Left lung (tissue), 10 donors: ENCODE results near the gene RAI1. TPM values are rescaled to one million over a fixed set of nuclear protein-coding genes. Genes with fewer than 3 reads are reported as not detected.

Source experiments
- ATAC-seq: fragments of 200-7000 bp; cut with Tn5 transposase; one replicate; pipeline ENCODE4 v1.9.1; 2020; ENCODE audit warnings: moderate library complexity
- DNase-seq, 4 donors: peaks; one replicate each; pipeline ENCODE4 v3.0.0-alpha.2; 2013 to 2020
- H3K27ac ChIP-seq, 2 donors: fragments of 200-600 bp; sonication (generic) in 1 of 2; one replicate each; pipeline versions ENCODE4 v1.5.0 to v1.8.0; 2020 to 2021
- H3K27me3 ChIP-seq, 2 donors: fragments of 200-600 bp; sonication (generic) in 1 of 2; one replicate each; pipeline versions ENCODE4 v1.5.0 to v1.8.0; 2020 to 2021
- H3K36me3 ChIP-seq, 2 donors: fragments of 200-600 bp; sonication (generic) in 1 of 2; one replicate each; pipeline versions ENCODE4 v1.5.0 to v1.8.0; 2020 to 2021
- H3K4me1 ChIP-seq, 2 donors: fragments of 200-600 bp; one replicate each; pipeline ENCODE4 v1.8.0; 2021
- H3K4me3 ChIP-seq, 2 donors: fragments of 200-600 bp; sonication (generic) in 1 of 2; one replicate each; pipeline versions ENCODE4 v1.5.0 to v1.8.0; 2020 to 2021; ENCODE audit warnings: mild to moderate bottlenecking in 1 of 2
- H3K9me3 ChIP-seq, 2 donors: fragments of 200-600 bp; sonication (generic) in 1 of 2; one replicate each; pipeline versions ENCODE4 v1.5.0 to v1.8.0; 2020 to 2021
- intact Hi-C, 2 donors: fragments of 100-400 bp; cut with DNase I; formaldehyde crosslinking; loops; one replicate each; pipeline versions ENCODE4 v1.11.2 to v1.14.2; 2022
- polyA plus RNA-seq, 6 donors: library from polyadenylated mRNA; unstranded; fragments of 120-200 nt; gene quantifications; one replicate each; pipeline ENCODE4 v1.2.1, GENCODE V29; 2013; ENCODE audit not compliant: insufficient read length in 6 of 6
- total RNA-seq, 2 donors: library from RNA; stranded (reverse); fragmentation: NEBNext Ultra II Directional; extraction: Animal tissue kit (Norgen Biotek cat#: 25700); gene quantifications; one replicate each; pipeline ENCODE4 v1.2.1, GENCODE V29; 2021
- TF ChIP-seq, protein P1 (sequence below), 2 donors: fragments of 200-600 bp; sonication (generic) in 1 of 2; IDR thresholded peaks; one replicate each; pipeline versions ENCODE4 v1.5.0 to v1.8.0; 2021; ENCODE audit warnings: antibody characterized with exemption in 2 of 2
- donor health status: DM: no; HTN: yes; CAD: no.
- donor health status: DM: no; HTN: no; CAD: no.

The RAI1 gene
- total and polyA plus RNA-seq, 8 donors = 28.8 to 43.8 (median 34.7) TPM

GRCh38 chr17:17824783-17825614 is 143.7 kb downstream of the RAI1 start:
- H3K27ac ChIP-seq = peak overlapping the region; percentile 77 to 86
- DNase-seq = no peak
- no peaks in the 10 kb centered on the region for H3K9me3 ChIP-seq
- ATAC-seq = peak; percentile 9
- intact Hi-C loops = no loop called here
- H3K36me3 ChIP-seq = peaks cover 0 to 15% of the 10 kb centered on the region in 2 donors
- no peak overlapping the region for H3K4me3 ChIP-seq
- H3K4me1 ChIP-seq = peaks cover 47 to 72% of the 10 kb centered on the region in 2 donors
- TF ChIP-seq, protein P1, sequence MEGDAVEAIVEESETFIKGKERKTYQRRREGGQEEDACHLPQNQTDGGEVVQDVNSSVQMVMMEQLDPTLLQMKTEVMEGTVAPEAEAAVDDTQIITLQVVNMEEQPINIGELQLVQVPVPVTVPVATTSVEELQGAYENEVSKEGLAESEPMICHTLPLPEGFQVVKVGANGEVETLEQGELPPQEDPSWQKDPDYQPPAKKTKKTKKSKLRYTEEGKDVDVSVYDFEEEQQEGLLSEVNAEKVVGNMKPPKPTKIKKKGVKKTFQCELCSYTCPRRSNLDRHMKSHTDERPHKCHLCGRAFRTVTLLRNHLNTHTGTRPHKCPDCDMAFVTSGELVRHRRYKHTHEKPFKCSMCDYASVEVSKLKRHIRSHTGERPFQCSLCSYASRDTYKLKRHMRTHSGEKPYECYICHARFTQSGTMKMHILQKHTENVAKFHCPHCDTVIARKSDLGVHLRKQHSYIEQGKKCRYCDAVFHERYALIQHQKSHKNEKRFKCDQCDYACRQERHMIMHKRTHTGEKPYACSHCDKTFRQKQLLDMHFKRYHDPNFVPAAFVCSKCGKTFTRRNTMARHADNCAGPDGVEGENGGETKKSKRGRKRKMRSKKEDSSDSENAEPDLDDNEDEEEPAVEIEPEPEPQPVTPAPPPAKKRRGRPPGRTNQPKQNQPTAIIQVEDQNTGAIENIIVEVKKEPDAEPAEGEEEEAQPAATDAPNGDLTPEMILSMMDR (IDR thresholded peaks at IDR 0.05) = no peak
- no peaks in the 10 kb centered on the region for H3K27me3 ChIP-seq

GRCh38 chr17:17826342-17826713 is 145.1 kb downstream of the RAI1 start:
- Histone ChIP-seq H3K4me1 (peaks cover 44 to 72% of the 10 kb centered on the region in 2 donors), H3K4me3 (no peak overlapping the region), H3K36me3 (peaks cover 0 to 16% of the 10 kb centered on the region in 2 donors), H3K9me3 (no peaks in the 10 kb centered on the region), H3K27me3 (no peaks in the 10 kb centered on the region), H3K27ac (peak overlapping the region in 1 of 2 donors; percentile 6)
- DNase-seq (no peak), ATAC-seq (no peak)
- TF ChIP-seq, protein P1 (IDR thresholded peaks at IDR 0.05) = no peak
- intact Hi-C loops = no loop called here

- Histone ChIP-seq H3K27me3 (no peaks in the 10 kb centered on the region), H3K4me1 (peaks cover 43 to 71% of the 10 kb centered on the region in 2 donors), H3K4me3 (no peak overlapping the region), H3K36me3 (peaks cover 0 to 25% of the 10 kb centered on the region in 2 donors), H3K9me3 (no peaks in the 10 kb centered on the region), H3K27ac (no peak overlapping the region)
- TF ChIP-seq, protein P1 (IDR thresholded peaks at IDR 0.05) = no peak
- DNase-seq = no peak
- intact Hi-C loops = no loop called here
- no peak for ATAC-seq
These were observed 145.9 kb downstream of the RAI1 start for GRCh38 chr17:17826942-17827785.

DNA sequence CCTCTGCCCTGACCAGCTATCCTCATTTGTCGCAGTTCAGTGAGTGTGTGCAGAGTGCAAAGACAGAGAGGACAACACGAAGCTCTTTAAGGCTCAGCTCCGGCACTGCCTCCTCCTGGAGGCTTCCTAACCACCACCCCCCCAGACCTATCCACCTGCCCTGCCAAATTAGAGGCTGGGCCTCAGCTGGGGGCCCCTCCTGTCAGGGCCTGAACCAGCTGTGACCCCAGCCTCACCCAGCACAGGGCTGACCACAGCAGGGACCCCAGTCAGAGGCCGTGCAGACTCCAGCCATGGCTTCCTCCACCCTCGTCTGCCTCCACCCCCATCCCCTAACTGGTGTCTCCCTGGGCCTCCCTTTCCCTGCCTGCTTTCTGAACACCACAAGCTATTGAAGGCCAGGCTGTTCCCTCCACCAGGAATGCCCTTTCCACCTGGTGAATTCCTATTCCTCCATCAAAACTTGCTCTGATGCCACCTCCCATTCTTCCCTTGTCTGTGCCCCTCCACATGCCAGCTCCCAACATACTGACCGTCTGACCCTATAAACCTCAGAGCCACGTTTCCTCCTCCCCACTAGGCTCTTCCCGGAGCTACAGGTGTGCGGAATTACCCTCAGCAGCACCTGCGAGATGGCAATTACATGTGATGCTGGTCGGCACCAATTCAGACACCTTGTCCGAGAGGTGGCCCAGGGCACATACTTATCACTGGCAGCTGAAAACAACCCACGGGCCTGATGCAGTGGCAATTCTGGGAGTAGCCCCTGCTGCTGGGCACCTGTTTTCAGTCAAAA is 146.8 kb downstream of the RAI1 start:
- Histone ChIP-seq H3K4me3 (no peak overlapping the region), H3K36me3 (peaks cover 0 to 27% of the 10 kb centered on the region in 2 donors), H3K4me1 (peaks cover 38 to 71% of the 10 kb centered on the region in 2 donors), H3K9me3 (no peaks in the 10 kb centered on the region), H3K27ac (no peak overlapping the region), H3K27me3 (no peaks in the 10 kb centered on the region)
- DNase-seq = no peak
- TF ChIP-seq, protein P1 (IDR thresholded peaks at IDR 0.05) = no peak
- no peak for ATAC-seq
- intact Hi-C loops = no loop called here
